Neural progenitor cell (in vitro differentiated cells): Measurements from ENCODE around the gene RAPGEF5.

Experiments
- EZH2 ChIP-seq: fragments of 200-600 bp; sonication (generic); IDR thresholded peaks from 2 replicates; pipeline ENCODE4 v1.6.1; 2017; ENCODE audit warnings: antibody characterized with exemption, mild to moderate bottlenecking, moderate library complexity
- TF ChIP-seq, protein P1 (sequence below): fragments of 200-600 bp; sonication (generic); IDR thresholded peaks from 2 replicates; pipeline ENCODE4 v1.5.1; 2017; ENCODE audit warnings: antibody characterized with exemption, mild to moderate bottlenecking

GRCh38 chr7:22255834-22256233 is 101.1 kb downstream of the RAPGEF5 start:
- TF ChIP-seq, protein P1, sequence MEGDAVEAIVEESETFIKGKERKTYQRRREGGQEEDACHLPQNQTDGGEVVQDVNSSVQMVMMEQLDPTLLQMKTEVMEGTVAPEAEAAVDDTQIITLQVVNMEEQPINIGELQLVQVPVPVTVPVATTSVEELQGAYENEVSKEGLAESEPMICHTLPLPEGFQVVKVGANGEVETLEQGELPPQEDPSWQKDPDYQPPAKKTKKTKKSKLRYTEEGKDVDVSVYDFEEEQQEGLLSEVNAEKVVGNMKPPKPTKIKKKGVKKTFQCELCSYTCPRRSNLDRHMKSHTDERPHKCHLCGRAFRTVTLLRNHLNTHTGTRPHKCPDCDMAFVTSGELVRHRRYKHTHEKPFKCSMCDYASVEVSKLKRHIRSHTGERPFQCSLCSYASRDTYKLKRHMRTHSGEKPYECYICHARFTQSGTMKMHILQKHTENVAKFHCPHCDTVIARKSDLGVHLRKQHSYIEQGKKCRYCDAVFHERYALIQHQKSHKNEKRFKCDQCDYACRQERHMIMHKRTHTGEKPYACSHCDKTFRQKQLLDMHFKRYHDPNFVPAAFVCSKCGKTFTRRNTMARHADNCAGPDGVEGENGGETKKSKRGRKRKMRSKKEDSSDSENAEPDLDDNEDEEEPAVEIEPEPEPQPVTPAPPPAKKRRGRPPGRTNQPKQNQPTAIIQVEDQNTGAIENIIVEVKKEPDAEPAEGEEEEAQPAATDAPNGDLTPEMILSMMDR = no peak
- no peak for TF ChIP-seq EZH2
